PFSK-1 (cell line): ENCODE results near the gene ATXN7L1.

Source experiments
- FOXP2 ChIP-seq: optimal IDR thresholded peaks from 2 replicates; pipeline ENCODE3; 2011; ENCODE audit warnings: borderline replicate concordance, control low read depth, inconsistent platforms; ENCODE audit not compliant: insufficient read depth; ENCODE audit errors: extremely low read length, extremely low read depth
- POLR2AphosphoS5 ChIP-seq: IDR thresholded peaks from 2 replicates; pipeline ENCODE4 v1.6.1; 2012; ENCODE audit warnings: low read depth, mild to moderate bottlenecking, control low read depth, low read length, moderate library complexity
- REST ChIP-seq, 2 experiments: IDR thresholded peaks; 2 replicates each; pipeline versions ENCODE4 v1.6.1 to v1.8.0; 2011 to 2012; ENCODE audit warnings: low read depth in 2 of 2, low read length in 2 of 2, control low read depth in 1 of 2, inconsistent platforms in 1 of 2, mild to moderate bottlenecking in 1 of 2, moderate library complexity in 1 of 2; ENCODE audit not compliant: insufficient read depth in 1 of 2
- SIN3A ChIP-seq: IDR thresholded peaks from 2 replicates; pipeline ENCODE4 v1.6.1; 2012; ENCODE audit warnings: mild to moderate bottlenecking, low read length, moderate library complexity, borderline replicate concordance; ENCODE audit not compliant: insufficient read depth
- TAF1 ChIP-seq: IDR thresholded peaks from 2 replicates; pipeline ENCODE4 v1.6.1; 2012; ENCODE audit warnings: low read length, control low read depth, borderline replicate concordance; ENCODE audit not compliant: insufficient read depth

ATXN7L1 gene

GRCh38 chr7:105799006-105799405 is 77.4 kb downstream of the ATXN7L1 start:
- TF ChIP-seq POLR2AphosphoS5 (no peak), SIN3A (no peak), TAF1 (no peak), FOXP2 (no peak), REST (IDR thresholded peaks at IDR 0.05; ENCODE audit: insufficient read depth in 1 of 2, low read depth in 2 of 2, low read length in 2 of 2) (no peak)

- TF ChIP-seq FOXP2 (peak; percentile 45), TAF1 (no peak)
Observed at GRCh38 chr7:105797652-105798051, 78.7 kb downstream of the ATXN7L1 start.

DNA sequence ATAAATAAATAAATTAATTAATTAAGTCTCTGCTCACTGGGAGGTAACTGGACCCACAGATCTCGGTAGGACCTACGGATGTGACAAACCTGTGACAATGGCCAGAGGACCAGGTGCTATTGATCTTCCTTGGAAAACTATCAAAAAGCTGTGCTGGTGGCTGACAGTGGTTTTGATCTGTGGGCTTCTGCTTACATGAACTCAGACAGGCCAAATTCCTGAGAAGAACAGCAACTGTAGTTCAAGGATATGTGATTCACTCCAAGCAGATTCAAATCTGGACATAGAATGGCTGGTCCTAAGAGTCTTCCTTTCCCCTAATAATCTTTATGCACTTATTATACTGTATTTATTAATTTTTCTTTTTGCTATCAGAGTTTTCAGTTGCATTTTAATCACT is 80.0 kb downstream of the ATXN7L1 start:
- TF ChIP-seq SIN3A (no peak), FOXP2 (no peak), POLR2AphosphoS5 (no peak), REST (IDR thresholded peaks at IDR 0.05; ENCODE audit: insufficient read depth in 1 of 2, low read depth in 2 of 2, low read length in 2 of 2) (no peak), TAF1 (no peak)

- TF ChIP-seq FOXP2 (no peak), POLR2AphosphoS5 (no peak), SIN3A (no peak)
Observed at GRCh38 chr7:105794741-105795729, 81.4 kb downstream of the ATXN7L1 start.

- TF ChIP-seq POLR2AphosphoS5 = no peak
- TF ChIP-seq SIN3A = no peak
- no peak for TF ChIP-seq TAF1
- no peak for TF ChIP-seq FOXP2
- no peak for TF ChIP-seq REST (IDR thresholded peaks at IDR 0.05; ENCODE audit: insufficient read depth in 1 of 2, low read depth in 2 of 2, low read length in 2 of 2)
Observed at GRCh38 chr7:105792488-105793370, 83.7 kb downstream of the ATXN7L1 start.

DNA sequence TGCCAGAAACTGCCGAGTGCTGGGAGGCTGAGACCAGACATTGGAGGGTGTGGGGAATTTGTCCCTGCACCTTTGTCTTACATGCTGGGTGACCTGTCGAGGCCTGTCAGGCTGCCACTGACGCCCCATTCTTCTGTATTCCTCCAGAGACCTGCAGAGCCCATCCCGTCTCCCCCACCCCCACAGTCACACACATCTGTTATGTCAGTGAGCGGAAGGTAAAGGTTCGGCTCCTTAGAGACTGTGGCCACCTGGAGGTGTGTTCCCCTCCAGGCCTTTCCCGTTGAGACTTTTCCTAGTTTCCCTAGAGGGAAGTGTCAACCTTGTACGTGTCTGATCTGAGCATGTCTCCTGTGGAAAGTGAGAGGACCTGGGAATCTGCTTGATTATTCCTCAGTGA is 84.5 kb downstream of the ATXN7L1 start:
- TF ChIP-seq POLR2AphosphoS5 (no peak), REST (IDR thresholded peaks at IDR 0.05; ENCODE audit: insufficient read depth in 1 of 2, low read depth in 2 of 2, low read length in 2 of 2) (no peak), FOXP2 (no peak), SIN3A (no peak), TAF1 (no peak)
